HG03558 (cell line): ENCODE measurements around the gene ALDH7A1.
"Not testable (repeated sequence)": the region's sequence is repeated elsewhere in the genome, so short reads cannot be mapped to it uniquely, and the experiment has no call there.

Source experiments
- ATAC-seq: cut with Tn5 transposase; IDR thresholded peaks from one replicate; pipeline ENCODE4 v1.9.1; 2021; ENCODE audit warnings: moderate number of reproducible peaks; ENCODE audit not compliant: unreplicated experiment; ENCODE audit errors: extremely low read depth

The ALDH7A1 gene

GRCh38 chr5:126594748-126595485 is at the start of gene ALDH7A1:
Gene ALDH7A1, minus strand, starts transcription at chr5:126595219. Its CDS starts 21 bp downstream, at chr5:126595198.
- ATAC-seq = no peak

GRCh38 chr5:126641387-126641786 is 46.4 kb upstream of the ALDH7A1 start:
- ATAC-seq = no peak

- ATAC-seq = no peak
Observed at GRCh38 chr5:126640866-126641265, 45.8 kb upstream of the ALDH7A1 start.

- ATAC-seq = no peak
Observed at GRCh38 chr5:126636956-126637355, 41.9 kb upstream of the ALDH7A1 start.

- no peak for ATAC-seq
Observed at GRCh38 chr5:126635585-126635984, 40.6 kb upstream of the ALDH7A1 start.

GRCh38 chr5:126633552-126633951 is 38.5 kb upstream of the ALDH7A1 start:
- no peak for ATAC-seq

- ATAC-seq = no peak
Observed at GRCh38 chr5:126631920-126632319, 36.9 kb upstream of the ALDH7A1 start.

- ATAC-seq = no peak
Observed at GRCh38 chr5:126628102-126628501, 33.1 kb upstream of the ALDH7A1 start.

GRCh38 chr5:126624534-126624933 is 29.5 kb upstream of the ALDH7A1 start:
- no peak for ATAC-seq

GRCh38 chr5:126619781-126620180 is 24.8 kb upstream of the ALDH7A1 start:
- no peak for ATAC-seq

- ATAC-seq = not testable (repeated sequence)
Observed at GRCh38 chr5:126617603-126618002, 22.6 kb upstream of the ALDH7A1 start.

- peak; percentile 98 for ATAC-seq
Observed at GRCh38 chr5:126615286-126615685, 20.3 kb upstream of the ALDH7A1 start.

- ATAC-seq = no peak
Observed at GRCh38 chr5:126613941-126614592, 19.0 kb upstream of the ALDH7A1 start.

GRCh38 chr5:126610616-126611015 is 15.6 kb upstream of the ALDH7A1 start:
- no peak for ATAC-seq

- no peak for ATAC-seq
Observed at GRCh38 chr5:126610160-126610559, 15.1 kb upstream of the ALDH7A1 start.

- no peak for ATAC-seq
Observed at GRCh38 chr5:126605525-126605924, 10.5 kb upstream of the ALDH7A1 start.

- no peak for ATAC-seq
Observed at GRCh38 chr5:126603402-126603991, 8.5 kb upstream of the ALDH7A1 start.

- peak; percentile 90 for ATAC-seq
Observed at GRCh38 chr5:126600631-126601511, 5.9 kb upstream of the ALDH7A1 start, which contains the start of gene PHAX. Gene PHAX, plus strand, starts transcription at chr5:126600947. Its CDS starts 16 bp downstream, at chr5:126600963.

- ATAC-seq = not testable (repeated sequence)
Observed at GRCh38 chr5:126599971-126600630, 5.1 kb upstream of the ALDH7A1 start.

GRCh38 chr5:126599499-126599898 is 4.5 kb upstream of the ALDH7A1 start:
- no peak for ATAC-seq
